Stimulated activated CD8-positive, alpha-beta memory T cell treated with anti-CD3 and anti-CD28 coated beads, Interleukin-4, amount 100 ng/mL, for 24 hours (primary cell): Measurements from ENCODE around the gene ITGA8.
"Not testable (repeated sequence)": the region's sequence is repeated elsewhere in the genome, so short reads cannot be mapped to it uniquely, and the experiment has no call there.

Source experiments
- DNase-seq: peaks from one replicate; pipeline ENCODE4 v3.0.0-alpha.2; 2020; ENCODE audit warnings: low read depth

ITGA8 gene

GRCh38 chr10:15557168-15557567, 162.6 kb downstream of the ITGA8 start:
- not testable (repeated sequence) for DNase-seq

- DNase-seq, result no peak
These were observed 168.8 kb downstream of the ITGA8 start for GRCh38 chr10:15550950-15551349.

- DNase-seq, result no peak
These were observed 171.4 kb downstream of the ITGA8 start for GRCh38 chr10:15548331-15548730.

- DNase-seq, result no peak
These were observed 173.1 kb downstream of the ITGA8 start for GRCh38 chr10:15546606-15547005.

GRCh38 chr10:15545884-15546283, 173.8 kb downstream of the ITGA8 start:
- no peak for DNase-seq

- DNase-seq, result no peak
These were observed 174.5 kb downstream of the ITGA8 start for GRCh38 chr10:15545266-15545665.

- DNase-seq, result no peak
These were observed 175.7 kb downstream of the ITGA8 start for GRCh38 chr10:15543994-15544393.

GRCh38 chr10:15542817-15543216, 176.9 kb downstream of the ITGA8 start:
- no peak for DNase-seq

GRCh38 chr10:15541376-15541775, 178.3 kb downstream of the ITGA8 start:
- no peak for DNase-seq

GRCh38 chr10:15540727-15541126, 179.0 kb downstream of the ITGA8 start:
- DNase-seq, result no peak

- no peak for DNase-seq
These were observed 180.5 kb downstream of the ITGA8 start for GRCh38 chr10:15539262-15539661.

GRCh38 chr10:15534928-15535538, 184.7 kb downstream of the ITGA8 start:
- DNase-seq, result not testable (repeated sequence)

- DNase-seq, result no peak
These were observed 187.6 kb downstream of the ITGA8 start for GRCh38 chr10:15531927-15532722.

GRCh38 chr10:15528859-15529239, 190.9 kb downstream of the ITGA8 start:
- no peak for DNase-seq

GRCh38 chr10:15526754-15527153, 193.0 kb downstream of the ITGA8 start:
- no peak for DNase-seq

GRCh38 chr10:15521328-15521903, 198.3 kb downstream of the ITGA8 start:
- DNase-seq, result no peak

GRCh38 chr10:15518250-15518649, 201.5 kb downstream of the ITGA8 start:
- no peak for DNase-seq

GRCh38 chr10:15516256-15517085, 203.3 kb downstream of the ITGA8 start:
- no peak for DNase-seq

- no peak for DNase-seq
These were observed 204.5 kb downstream of the ITGA8 start for GRCh38 chr10:15515202-15515601.

GRCh38 chr10:15510963-15511362, 208.8 kb downstream of the ITGA8 start:
- no peak for DNase-seq

- no peak for DNase-seq
These were observed 214.4 kb downstream of the ITGA8 start for GRCh38 chr10:15505329-15505728.

- no peak for DNase-seq
These were observed 215.5 kb downstream of the ITGA8 start for GRCh38 chr10:15504101-15504840.
